ENCODE data around the gene NECTIN4.

Gene NECTIN4

GRCh38 chr1:161100556-161100955, 11.2 kb upstream of the NECTIN4 start:
- Mint-ChIP-seq H3K36me3 (ENCODE audit: low read depth) (peaks cover 25% of the 10 kb centered on the region), H3K9me3 (no peaks in the 10 kb centered on the region), H3K4me3 (no peak overlapping the region), H3K27me3 (ENCODE audit: low read depth, poor library complexity) (peaks cover 12% of the 10 kb centered on the region), H3K27ac (no peak overlapping the region), H3K4me1 (peaks cover 21% of the 10 kb centered on the region)
- DNase-seq: no peak
- TF ChIP-seq CTCF (IDR thresholded peaks at IDR 0.05): no peak

- DNase-seq: no peak
- peaks cover 16% of the 10 kb centered on the region for H3K27me3 Mint-ChIP-seq (ENCODE audit: low read depth, poor library complexity)
- no peak for TF ChIP-seq CTCF (IDR thresholded peaks at IDR 0.05)
- H3K4me3 Mint-ChIP-seq: peak overlapping the region; percentile 91
- H3K9me3 Mint-ChIP-seq: no peaks in the 10 kb centered on the region
- H3K36me3 Mint-ChIP-seq (ENCODE audit: low read depth): peaks cover 24% of the 10 kb centered on the region
- H3K27ac Mint-ChIP-seq: peak overlapping the region; percentile 2
- H3K4me1 Mint-ChIP-seq: peaks cover 21% of the 10 kb centered on the region
These were observed 9.9 kb upstream of the NECTIN4 start for GRCh38 chr1:161099090-161099802.

GRCh38 chr1:161098210-161099068, 9.1 kb upstream of the NECTIN4 start, which contains the start of gene KLHDC9:
Gene KLHDC9 (plus strand): TSS chr1:161098361. CDS start chr1:161098536, 175 bp downstream.
- Mint-ChIP-seq H3K4me3 (peak within 1 kb of the TSS; percentile 91), H3K36me3 (ENCODE audit: low read depth) (peaks cover 21% of the 10 kb centered on the region), H3K27ac (peak within 1 kb of the TSS; percentile 94), H3K9me3 (no peaks in the 10 kb centered on the region), H3K4me1 (peaks cover 21% of the 10 kb centered on the region), H3K27me3 (ENCODE audit: low read depth, poor library complexity) (peaks cover 22% of the 10 kb centered on the region)
- peak; percentile 2 for TF ChIP-seq CTCF (IDR thresholded peaks at IDR 0.05)
- DNase-seq: peak; percentile 88

- Mint-ChIP-seq H3K9me3 (no peaks in the 10 kb centered on the region), H3K36me3 (ENCODE audit: low read depth) (peaks cover 12% of the 10 kb centered on the region), H3K27ac (no peak overlapping the region), H3K4me3 (no peak overlapping the region), H3K4me1 (peaks cover 29% of the 10 kb centered on the region), H3K27me3 (ENCODE audit: low read depth, poor library complexity) (peaks cover 25% of the 10 kb centered on the region)
- no peak for TF ChIP-seq CTCF (IDR thresholded peaks at IDR 0.05)
- DNase-seq: no peak
These were observed 7.2 kb upstream of the NECTIN4 start for GRCh38 chr1:161096530-161096929.

GRCh38 chr1:161096015-161096414, 6.7 kb upstream of the NECTIN4 start:
- DNase-seq: no peak
- no peak overlapping the region for H3K27ac Mint-ChIP-seq
- H3K27me3 Mint-ChIP-seq (ENCODE audit: low read depth, poor library complexity): peaks cover 25% of the 10 kb centered on the region
- H3K9me3 Mint-ChIP-seq: no peaks in the 10 kb centered on the region
- H3K36me3 Mint-ChIP-seq (ENCODE audit: low read depth): peaks cover 9% of the 10 kb centered on the region
- no peak overlapping the region for H3K4me3 Mint-ChIP-seq
- TF ChIP-seq CTCF (IDR thresholded peaks at IDR 0.05): no peak
- peaks cover 31% of the 10 kb centered on the region for H3K4me1 Mint-ChIP-seq

All from nephron progenitor cell (in vitro differentiated cells).